DMS79 treated with DMSO at 0.1 percent for 48 hours (cell line): ENCODE results near the gene NMT2.

ENCODE experiments used
- DNase-seq: peaks from one replicate; lab custom pipeline; 2025; lab: John Stamatoyannopoulos, UW

The NMT2 gene

GRCh38 chr10:15092855-15093408, 75.6 kb downstream of the NMT2 start:
- DNase-seq, result no peak

GRCh38 chr10:15091418-15091817, 77.1 kb downstream of the NMT2 start:
- DNase-seq, result no peak

GRCh38 chr10:15088428-15089261, 79.8 kb downstream of the NMT2 start, which contains the start of gene ACBD7:
Gene ACBD7, minus strand, starts transcription at chr10:15088776. Its CDS starts 48 bp downstream, at chr10:15088728.
- DNase-seq, result peak; percentile 50

GRCh38 chr10:15084502-15084922, 84.0 kb downstream of the NMT2 start:
- DNase-seq, result peak; percentile 66

GRCh38 chr10:15083674-15084501, 84.6 kb downstream of the NMT2 start:
- no peak for DNase-seq

GRCh38 chr10:15075421-15075820, 93.1 kb downstream of the NMT2 start:
- no peak for DNase-seq

GRCh38 chr10:15072358-15072757, 96.1 kb downstream of the NMT2 start:
- DNase-seq, result no peak

- DNase-seq, result no peak
Observed at GRCh38 chr10:15069230-15069629, 99.3 kb downstream of the NMT2 start.

GRCh38 chr10:15068802-15069201, 99.7 kb downstream of the NMT2 start:
- DNase-seq, result no peak

- DNase-seq, result no peak
Observed at GRCh38 chr10:15067154-15067553, 101.3 kb downstream of the NMT2 start.

- DNase-seq, result no peak
Observed at GRCh38 chr10:15060638-15061037, 107.9 kb downstream of the NMT2 start.

GRCh38 chr10:15059914-15060313, 108.6 kb downstream of the NMT2 start:
- DNase-seq, result no peak

GRCh38 chr10:15058689-15059088, 109.8 kb downstream of the NMT2 start:
- no peak for DNase-seq
